GM18505 (cell line): ENCODE data around the gene CCDC154.

ENCODE experiments used
- ATAC-seq: cut with Tn5 transposase; IDR thresholded peaks from one replicate; pipeline ENCODE4 v1.9.1; 2021; ENCODE audit not compliant: unreplicated experiment
- POLR2A ChIP-seq: IDR thresholded peaks from 4 replicates; pipeline ENCODE4 v1.6.1; 2011; ENCODE audit warnings: borderline replicate concordance; ENCODE audit not compliant: insufficient read depth, insufficient read length; ENCODE audit errors: extremely low read depth

CCDC154 gene

GRCh38 chr16:1443980-1444729 lies at the start of gene CCDC154:
Gene CCDC154 (minus strand): TSS chr16:1444556. CDS start chr16:1444322, 234 bp downstream.
- ATAC-seq: no peak
- TF ChIP-seq POLR2A: no peak

GRCh38 chr16:1493746-1494094 lies 49.4 kb upstream of the CCDC154 start:
- no peak for TF ChIP-seq POLR2A
- ATAC-seq: no peak

GRCh38 chr16:1492923-1493745 lies 48.8 kb upstream of the CCDC154 start, which contains the start of gene TELO2:
Gene TELO2 (plus strand): TSS chr16:1493360. CDS start chr16:1494282, 922 bp downstream.
- peak; percentile 56 for ATAC-seq
- peak; percentile 57 for TF ChIP-seq POLR2A

- TF ChIP-seq POLR2A: no peak
- no peak for ATAC-seq
These were observed 47.9 kb upstream of the CCDC154 start for GRCh38 chr16:1492082-1492922.

- TF ChIP-seq POLR2A: no peak
These were observed 47.0 kb upstream of the CCDC154 start for GRCh38 chr16:1491327-1491726.

GRCh38 chr16:1489077-1489476 lies 44.7 kb upstream of the CCDC154 start:
- ATAC-seq: no peak

More at GRCh38 chr16:1491327-1491726, 47.0 kb upstream of the CCDC154 start:
- ATAC-seq: no peak

GRCh38 chr16:1488619-1489018 lies 44.3 kb upstream of the CCDC154 start, which contains the start of gene PTX4:
Gene PTX4 (minus strand): TSS chr16:1488944. CDS start chr16:1488909, 35 bp downstream.
- TF ChIP-seq POLR2A: no peak
- no peak for ATAC-seq

More at GRCh38 chr16:1489077-1489476, 44.7 kb upstream of the CCDC154 start:
- TF ChIP-seq POLR2A: no peak

GRCh38 chr16:1488054-1488601 lies 43.8 kb upstream of the CCDC154 start:
- no peak for ATAC-seq

GRCh38 chr16:1487395-1488053 lies 43.2 kb upstream of the CCDC154 start:
- no peak for ATAC-seq
- TF ChIP-seq POLR2A: no peak

More at GRCh38 chr16:1488054-1488601, 43.8 kb upstream of the CCDC154 start:
- TF ChIP-seq POLR2A: no peak

GRCh38 chr16:1486551-1487390 lies 42.4 kb upstream of the CCDC154 start:
- ATAC-seq: no peak
- TF ChIP-seq POLR2A: no peak

GRCh38 chr16:1485847-1486496 lies 41.6 kb upstream of the CCDC154 start:
- no peak for ATAC-seq
- no peak for TF ChIP-seq POLR2A
